ENCODE measurements around the gene CERS6.

Gene CERS6

GRCh38 chr2:168608796-168609195 lies 152.7 kb downstream of the CERS6 start:
- no peak for DNase-seq

- no peak for DNase-seq
Measured at GRCh38 chr2:168611091-168611490, 155.0 kb downstream of the CERS6 start.

- DNase-seq, result no peak
Measured at GRCh38 chr2:168611896-168612650, 156.0 kb downstream of the CERS6 start.

- DNase-seq, result no peak
Measured at GRCh38 chr2:168612719-168613118, 156.6 kb downstream of the CERS6 start.

- DNase-seq, result peak; percentile 24
Measured at GRCh38 chr2:168613551-168613950, 157.5 kb downstream of the CERS6 start.

GRCh38 chr2:168614172-168615018 lies 158.3 kb downstream of the CERS6 start:
- peak; percentile 99 for DNase-seq

GRCh38 chr2:168620554-168620953 lies 164.5 kb downstream of the CERS6 start:
- DNase-seq, result no peak

GRCh38 chr2:168622559-168622958 lies 166.5 kb downstream of the CERS6 start:
- DNase-seq, result no peak

GRCh38 chr2:168624028-168624427 lies 168.0 kb downstream of the CERS6 start:
- DNase-seq, result no peak

- DNase-seq, result no peak
Measured at GRCh38 chr2:168626096-168626495, 170.0 kb downstream of the CERS6 start.

- DNase-seq, result no peak
Measured at GRCh38 chr2:168626647-168627046, 170.6 kb downstream of the CERS6 start.

GRCh38 chr2:168632709-168633121 lies 176.6 kb downstream of the CERS6 start:
- no peak for DNase-seq

- no peak for DNase-seq
Measured at GRCh38 chr2:168633200-168633599, 177.1 kb downstream of the CERS6 start.

- DNase-seq, result no peak
Measured at GRCh38 chr2:168633895-168634294, 177.8 kb downstream of the CERS6 start.

GRCh38 chr2:168635065-168635577 lies 179.0 kb downstream of the CERS6 start:
- no peak for DNase-seq

GRCh38 chr2:168639018-168639417 lies 182.9 kb downstream of the CERS6 start:
- DNase-seq, result peak; percentile 56

- DNase-seq, result peak; percentile 61
Measured at GRCh38 chr2:168639441-168639898, 183.4 kb downstream of the CERS6 start.

- DNase-seq, result no peak
Measured at GRCh38 chr2:168640039-168640438, 184.0 kb downstream of the CERS6 start.

GRCh38 chr2:168641636-168642035 lies 185.6 kb downstream of the CERS6 start:
- no peak for DNase-seq

GRCh38 chr2:168642873-168643272 lies 186.8 kb downstream of the CERS6 start:
- DNase-seq, result no peak

- peak; percentile 64 for DNase-seq
Measured at GRCh38 chr2:168643979-168644378, 187.9 kb downstream of the CERS6 start.

- no peak for DNase-seq
Measured at GRCh38 chr2:168645696-168646338, 189.7 kb downstream of the CERS6 start.

GRCh38 chr2:168649105-168649504 lies 193.0 kb downstream of the CERS6 start:
- peak; percentile 44 for DNase-seq
